Ishikawa (cell line): ENCODE data around the gene DRD3.

Experiments used
- CEBPB ChIP-seq: IDR thresholded peaks from 2 replicates; pipeline ENCODE4 v1.6.1; 2012
- CREB1 ChIP-seq: IDR thresholded peaks from 2 replicates; pipeline ENCODE4 v1.6.1; 2012; ENCODE audit warnings: low read depth
- EGR1 ChIP-seq: IDR thresholded peaks from 2 replicates; pipeline ENCODE4 v1.6.1; 2012
- EP300 ChIP-seq: IDR thresholded peaks from 2 replicates; pipeline ENCODE4 v1.6.1; 2012; ENCODE audit warnings: borderline replicate concordance
- FOXM1 ChIP-seq: IDR thresholded peaks from 2 replicates; pipeline ENCODE4 v1.6.1; 2012; ENCODE audit warnings: low read depth, borderline replicate concordance
- MAX ChIP-seq: IDR thresholded peaks from 2 replicates; pipeline ENCODE4 v1.6.1; 2012
- NFIC ChIP-seq: IDR thresholded peaks from 2 replicates; pipeline ENCODE4 v1.6.1; 2012
- REST ChIP-seq: IDR thresholded peaks from 2 replicates; pipeline ENCODE4 v1.6.1; 2012; ENCODE audit warnings: low read depth, mild to moderate bottlenecking
- TAF1 ChIP-seq: IDR thresholded peaks from 2 replicates; pipeline ENCODE4 v1.6.1; 2012; ENCODE audit warnings: low read depth, mild to moderate bottlenecking
- TCF12 ChIP-seq: IDR thresholded peaks from 2 replicates; pipeline ENCODE4 v1.6.1; 2012; ENCODE audit warnings: low read depth
- TEAD4 ChIP-seq: IDR thresholded peaks from 2 replicates; pipeline ENCODE4 v1.6.1; 2012
- USF1 ChIP-seq: IDR thresholded peaks from 2 replicates; pipeline ENCODE4 v1.6.1; 2012
- YY1 ChIP-seq: IDR thresholded peaks from 2 replicates; pipeline ENCODE4 v1.6.1; 2012; ENCODE audit warnings: low read depth
- ZBTB7A ChIP-seq: IDR thresholded peaks from 2 replicates; pipeline ENCODE4 v1.6.1; 2012; ENCODE audit warnings: low read depth

GRCh38 chr3:114171677-114172076, 7.2 kb downstream of the DRD3 start:
- TF ChIP-seq YY1 (no peak), USF1 (no peak), MAX (no peak), TCF12 (no peak), CEBPB (no peak), TAF1 (no peak), CREB1 (no peak), FOXM1 (no peak), NFIC (no peak), EGR1 (no peak), EP300 (no peak), TEAD4 (no peak), REST (no peak), ZBTB7A (no peak)
